Left kidney (tissue), 2 donors: ENCODE measurements around the gene S100B. TPM values are rescaled to one million over a fixed set of nuclear protein-coding genes. Genes with fewer than 3 reads are reported as not detected.

Source experiments
- DNase-seq: peaks from one replicate; pipeline ENCODE4 v3.0.0-alpha.2; 2013
- polyA plus RNA-seq: library from polyadenylated mRNA; unstranded; fragments of 120-200 nt; gene quantifications from one replicate; pipeline ENCODE4 v1.2.1, GENCODE V29; 2013; ENCODE audit not compliant: insufficient read length

Gene S100B
- polyA plus RNA-seq, 1 donor, result 3.2 TPM

GRCh38 chr21:46561445-46562090 is 43.3 kb downstream of the S100B start:
- DNase-seq, result no peak

DNA sequence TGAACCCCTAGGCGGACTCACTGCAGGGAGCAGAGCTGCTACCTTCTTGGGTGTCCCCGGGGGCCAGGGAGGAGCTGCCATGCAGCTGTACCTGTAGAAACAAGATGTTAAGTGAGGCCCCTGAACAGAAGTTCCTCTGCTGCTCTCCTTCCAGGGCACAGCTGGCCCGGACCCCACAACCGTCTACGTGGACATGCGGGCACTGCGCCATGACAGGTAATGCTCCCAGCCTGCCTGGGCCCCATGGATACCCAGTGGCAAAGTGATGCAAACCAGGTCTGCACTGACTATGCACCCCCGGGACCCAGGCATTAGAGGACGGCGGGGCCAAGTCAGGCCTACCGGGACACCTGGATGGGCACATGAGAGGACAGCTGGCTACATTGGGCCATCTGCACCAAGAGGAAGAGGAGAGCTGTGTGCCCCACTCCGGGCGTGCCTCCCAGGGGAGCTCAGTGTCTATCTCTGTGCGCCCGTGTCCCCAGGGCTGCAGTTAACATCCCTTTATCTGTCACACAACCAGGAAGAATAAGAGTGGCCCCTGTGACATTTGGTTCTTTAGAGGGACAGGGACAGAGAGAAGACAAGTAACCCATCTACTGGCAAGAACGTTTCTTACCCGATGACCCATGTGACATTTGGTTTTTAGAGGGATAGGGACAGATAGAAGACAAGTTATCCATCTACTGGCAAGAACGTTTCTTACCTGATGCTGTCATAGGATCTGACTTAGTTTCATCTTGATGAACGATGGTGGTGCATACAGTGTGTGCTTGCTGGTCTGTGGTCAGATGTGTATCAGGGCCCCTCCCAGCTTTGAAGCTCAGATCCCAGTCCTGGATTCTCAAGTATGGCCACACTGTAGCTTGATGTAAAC is 44.1 kb downstream of the S100B start:
- DNase-seq, result no peak

GRCh38 chr21:46559291-46559983 is 45.4 kb downstream of the S100B start:
- DNase-seq, result peak; percentile 14

DNA sequence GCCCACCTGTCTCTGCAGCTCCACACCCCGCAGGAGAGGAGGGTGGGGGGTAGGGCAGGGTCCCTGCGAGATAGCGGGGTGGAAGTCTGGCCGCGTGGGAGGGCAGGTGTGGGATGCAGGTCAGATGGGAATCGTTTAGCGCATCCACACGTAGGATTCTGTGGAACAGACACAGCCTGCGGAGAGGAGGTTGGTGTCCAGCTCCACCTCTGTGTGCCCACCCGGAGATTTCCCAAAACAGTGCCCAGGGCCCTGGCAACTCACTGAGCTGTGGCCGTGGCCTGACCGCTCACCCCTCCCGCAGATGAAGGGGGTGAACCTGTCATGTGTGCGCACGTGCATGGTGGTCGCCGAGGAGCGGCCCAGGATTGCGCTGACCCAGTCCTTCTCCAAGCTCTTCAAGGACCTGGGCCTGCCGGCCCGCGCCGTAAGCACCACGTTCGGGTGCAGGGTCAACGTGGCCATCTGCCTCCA is 46.9 kb downstream of the S100B start:
- DNase-seq, result no peak

GRCh38 chr21:46557469-46557868 is 47.4 kb downstream of the S100B start:
- DNase-seq, result no peak

- DNase-seq, result no peak
Observed at GRCh38 chr21:46556802-46557201, 48.1 kb downstream of the S100B start.

DNA sequence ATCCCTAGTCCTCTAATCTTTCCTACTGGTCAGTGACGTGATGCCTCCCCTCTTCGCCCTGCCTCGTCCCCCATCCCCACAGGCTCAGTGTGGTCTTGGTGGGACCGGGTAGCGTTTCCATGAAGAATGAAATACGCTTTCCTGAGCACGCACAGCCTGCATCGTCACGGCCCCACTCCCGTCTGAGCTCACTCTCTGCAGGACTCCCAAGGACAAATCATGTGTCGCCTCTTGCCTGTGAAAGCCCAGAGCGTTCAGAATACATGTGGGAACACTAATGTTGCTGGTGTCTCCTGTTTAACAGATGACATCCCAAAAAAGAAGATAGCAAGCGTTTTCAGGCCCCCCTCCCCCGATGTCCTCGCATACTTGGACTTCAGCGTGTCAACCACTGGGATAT is 49.2 kb downstream of the S100B start:
- no peak for DNase-seq

DNA sequence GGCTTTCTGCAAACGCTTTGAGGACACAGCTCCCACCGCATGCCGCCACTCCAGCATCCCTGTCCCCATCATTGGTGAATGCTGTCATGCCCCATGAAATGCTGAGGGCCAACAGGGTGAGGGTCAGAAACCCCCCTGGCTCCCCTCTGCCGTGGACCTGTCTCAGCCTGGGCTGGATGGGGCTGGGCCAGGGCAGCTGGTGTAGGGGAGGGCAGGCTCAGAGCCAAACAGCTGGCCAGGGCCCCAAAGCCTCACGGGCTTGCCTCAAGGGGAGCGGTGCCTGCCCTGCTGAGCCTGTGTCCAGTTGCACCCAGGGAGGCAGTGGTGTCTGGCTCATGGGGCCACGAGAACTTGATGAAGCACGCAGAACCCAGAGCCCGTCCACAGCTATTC is 49.7 kb downstream of the S100B start:
- no peak for DNase-seq

GRCh38 chr21:46554431-46555224 is 50.3 kb downstream of the S100B start:
- no peak for DNase-seq

GRCh38 chr21:46553993-46554392 is 50.9 kb downstream of the S100B start:
- no peak for DNase-seq

DNA sequence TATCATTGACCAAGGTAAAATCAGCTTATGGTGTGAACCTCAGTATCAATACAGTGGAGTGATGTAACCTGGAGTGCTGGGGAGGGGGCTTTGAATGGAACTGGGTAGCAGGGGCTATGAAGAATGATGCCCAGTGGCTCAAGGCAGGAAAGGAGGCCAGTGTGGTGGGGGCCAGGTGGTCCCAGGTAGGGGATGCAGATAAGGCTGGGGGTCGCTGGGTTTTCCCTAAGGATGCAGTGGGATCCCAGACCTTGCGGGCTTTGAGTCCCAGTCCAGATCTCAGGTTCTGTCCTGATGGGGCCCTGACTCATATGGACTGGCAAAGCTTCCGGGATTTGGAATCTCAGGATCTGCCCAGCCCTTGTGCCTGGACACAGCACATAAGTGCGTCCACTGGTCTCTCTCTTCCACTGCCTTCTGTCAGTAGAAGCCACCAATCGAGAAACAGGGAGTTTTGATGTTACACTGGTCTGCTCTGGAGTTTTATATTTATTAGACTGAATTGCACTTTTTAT is 52.0 kb downstream of the S100B start:
- no peak for DNase-seq

DNA sequence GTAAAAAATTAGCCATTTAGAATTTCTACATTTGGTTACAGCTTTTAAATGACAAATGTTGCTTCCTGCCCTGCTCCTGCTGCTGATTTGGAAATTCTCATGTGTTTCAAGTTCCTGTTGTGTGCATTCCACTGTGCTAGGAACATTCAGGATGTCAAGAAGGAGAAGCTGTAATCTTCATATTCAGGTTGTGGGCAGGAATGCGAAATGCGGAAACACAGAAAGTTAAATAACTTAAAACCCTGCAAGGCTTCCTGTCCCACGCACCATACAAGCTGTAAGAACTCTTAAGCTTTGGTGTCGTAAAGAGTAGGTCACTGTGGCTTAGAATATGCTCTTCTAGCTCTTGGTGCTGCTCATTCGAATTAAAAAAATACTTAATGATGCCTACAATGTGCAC is 52.6 kb downstream of the S100B start:
- no peak for DNase-seq

GRCh38 chr21:46551636-46552241 is 53.1 kb downstream of the S100B start:
- DNase-seq, result no peak

GRCh38 chr21:46550116-46550941 is 54.6 kb downstream of the S100B start:
- DNase-seq, result no peak

- no peak for DNase-seq
Observed at GRCh38 chr21:46549650-46550049, 55.2 kb downstream of the S100B start.

Other genes starting within 250 kb of the S100B start
- gene DIP2A, start 146.2 kb downstream of the S100B start, polyA plus RNA-seq, result 52.4 TPM
- gene PRMT2, start 30.6 kb upstream of the S100B start, polyA plus RNA-seq, result 119 TPM